Upper lobe of left lung (tissue), 6 donors: ENCODE measurements around the gene TSC22D1. TPM values are rescaled to one million over a fixed set of nuclear protein-coding genes. Genes with fewer than 3 reads are reported as not detected.

Experiments
- ATAC-seq, 2 donors: fragments of 200-7000 bp; cut with Tn5 transposase; one replicate each; pipeline ENCODE4 v1.9.1; 2022; ENCODE audit warnings: mild to moderate bottlenecking in 2 of 2, moderate library complexity in 2 of 2; ENCODE audit not compliant: low FRiP score in 2 of 2
- DNase-seq, 2 donors: peaks; one replicate each; pipeline ENCODE4 v3.0.0-alpha.2; 2019 to 2020
- H3K27ac ChIP-seq, 4 donors: fragments of 200-600 bp; sonication (generic); one replicate each; pipeline ENCODE4 v1.5.1; 2016 to 2019
- H3K27me3 ChIP-seq, 4 donors: fragments of 200-600 bp; sonication (generic); one replicate each; pipeline ENCODE4 v1.5.1; 2017 to 2019
- H3K36me3 ChIP-seq, 4 donors: fragments of 200-600 bp; sonication (generic); one replicate each; pipeline ENCODE4 v1.5.1; 2016 to 2019
- H3K4me1 ChIP-seq, 4 donors: fragments of 200-600 bp; sonication (generic); one replicate each; pipeline ENCODE4 v1.5.1; 2018 to 2019
- H3K4me3 ChIP-seq, 4 donors: fragments of 200-600 bp; sonication (generic); one replicate each; pipeline ENCODE4 v1.5.1; 2017 to 2019; ENCODE audit warnings: mild to moderate bottlenecking in 2 of 4, moderate library complexity in 1 of 4
- H3K9me3 ChIP-seq, 4 donors: fragments of 200-600 bp; sonication (generic); one replicate each; pipeline ENCODE4 v1.5.1; 2018 to 2019
- EP300 ChIP-seq, 4 donors: sonication (generic); formaldehyde crosslinking; IDR thresholded peaks; one replicate each; pipeline ENCODE4 v1.5.1; 2017; ENCODE audit warnings: antibody characterized with exemption in 4 of 4, control low read depth in 2 of 4
- POLR2A ChIP-seq, 4 donors: fragments of 450-650 bp; IDR thresholded peaks; one replicate each; pipeline ENCODE4 v1.5.1; 2016 to 2017; ENCODE audit warnings: antibody characterized with exemption in 4 of 4, mild to moderate bottlenecking in 2 of 4
- POLR2AphosphoS5 ChIP-seq, 2 donors: sonication (generic); formaldehyde crosslinking; IDR thresholded peaks; one replicate each; pipeline ENCODE4 v1.5.1; 2017; ENCODE audit warnings: antibody characterized with exemption in 2 of 2
- WGBS, 2 donors: methylation state at CpG; one replicate each; pipeline ENCODE4 v1.1.5; 2017 to 2018; 5-methylcytosine and 5-hydroxymethylcytosine counted together
- total RNA-seq, 6 donors: library from RNA; depleted of rRNA in 4 of 6; stranded (reverse); fragments of >200 nt in 4 of 6; gene quantifications; one replicate each; pipeline versions ENCODE4 v1.1.0 to v1.2.1, GENCODE V29; 2016 to 2021
- TF ChIP-seq, protein P1 (sequence below), 6 experiments: fragments of 450-650 bp in 4 of 6; fragments of 200-600 bp in 2 of 6; sonication (generic) in 2 of 6; IDR thresholded peaks; one replicate each; pipeline ENCODE4 v1.5.1; 2016 to 2019; ENCODE audit warnings: antibody characterized with exemption in 6 of 6
- donor health status: DM: no; HTN: no; CAD: no; lungs with moderate emphysema.
- donor health status: DM: no; HTN: yes; CAD: no; lungs with severe emphysema.

TSC22D1 gene
- total RNA-seq: 100 to 1,000 TPM in 4 of 6 donors, 10 to 100 TPM in 2; 66.0 to 158 (median 115) TPM

DNA sequence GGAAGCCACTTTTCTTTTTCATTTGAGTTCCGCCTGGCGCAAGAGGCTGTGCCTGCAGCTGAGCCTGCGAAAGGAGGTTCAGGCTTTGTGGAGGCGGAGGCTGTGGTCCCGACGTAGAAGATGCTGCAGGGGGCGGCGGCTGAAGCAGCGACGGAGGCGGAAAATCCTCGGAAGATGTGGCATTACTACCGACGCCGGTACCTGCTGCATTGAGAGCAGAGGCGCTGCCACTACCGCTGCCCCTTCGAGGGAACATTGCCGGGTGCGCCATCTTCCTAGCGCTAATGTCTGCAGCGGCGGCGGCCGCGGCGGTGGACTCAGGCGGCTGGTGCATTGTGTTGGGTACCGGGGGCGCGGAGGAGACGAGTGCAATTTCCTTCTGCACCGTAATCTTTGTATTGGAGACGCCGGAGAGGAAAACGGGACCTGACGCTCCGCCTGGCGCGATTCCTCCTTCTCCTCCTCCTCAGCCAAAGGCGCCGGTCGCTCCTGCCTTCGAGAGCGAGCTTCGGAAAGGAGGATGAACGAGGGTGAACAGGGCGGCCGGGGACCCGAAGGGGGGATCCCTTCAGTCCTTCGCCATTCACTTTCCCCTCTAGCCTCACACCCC lies at the start of gene TSC22D1:
Gene TSC22D1, minus strand, starts transcription at position 590 of the 610 bp plus-strand sequence. Its CDS starts 256 bp downstream, at position 334.
- TF ChIP-seq, protein P1, sequence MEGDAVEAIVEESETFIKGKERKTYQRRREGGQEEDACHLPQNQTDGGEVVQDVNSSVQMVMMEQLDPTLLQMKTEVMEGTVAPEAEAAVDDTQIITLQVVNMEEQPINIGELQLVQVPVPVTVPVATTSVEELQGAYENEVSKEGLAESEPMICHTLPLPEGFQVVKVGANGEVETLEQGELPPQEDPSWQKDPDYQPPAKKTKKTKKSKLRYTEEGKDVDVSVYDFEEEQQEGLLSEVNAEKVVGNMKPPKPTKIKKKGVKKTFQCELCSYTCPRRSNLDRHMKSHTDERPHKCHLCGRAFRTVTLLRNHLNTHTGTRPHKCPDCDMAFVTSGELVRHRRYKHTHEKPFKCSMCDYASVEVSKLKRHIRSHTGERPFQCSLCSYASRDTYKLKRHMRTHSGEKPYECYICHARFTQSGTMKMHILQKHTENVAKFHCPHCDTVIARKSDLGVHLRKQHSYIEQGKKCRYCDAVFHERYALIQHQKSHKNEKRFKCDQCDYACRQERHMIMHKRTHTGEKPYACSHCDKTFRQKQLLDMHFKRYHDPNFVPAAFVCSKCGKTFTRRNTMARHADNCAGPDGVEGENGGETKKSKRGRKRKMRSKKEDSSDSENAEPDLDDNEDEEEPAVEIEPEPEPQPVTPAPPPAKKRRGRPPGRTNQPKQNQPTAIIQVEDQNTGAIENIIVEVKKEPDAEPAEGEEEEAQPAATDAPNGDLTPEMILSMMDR (IDR thresholded peaks at IDR 0.05): peak in 1 of 6 experiments; percentile 15
- no peak for TF ChIP-seq POLR2AphosphoS5 (IDR thresholded peaks at IDR 0.05)
- no peaks in the 10 kb centered on the region for H3K27me3 ChIP-seq
- no peaks in the 10 kb centered on the region for H3K36me3 ChIP-seq
- H3K27ac ChIP-seq: peak within 1 kb of the TSS; percentile 91 to 97 (median 94)
- H3K4me1 ChIP-seq: peaks cover 18 to 31% (median 20%) of the 10 kb centered on the region in 4 donors
- WGBS, 2 donors: 0 to 2% methylated on average over 34 to 37 of the region's 51 CpGs
- peak in 1 of 2 donors; percentile 2 for ATAC-seq
- H3K4me3 ChIP-seq: peak within 1 kb of the TSS; percentile 65 to 99 (median 94)
- peak; percentile 38 to 90 for DNase-seq
- H3K9me3 ChIP-seq: no peaks in the 10 kb centered on the region

DNA sequence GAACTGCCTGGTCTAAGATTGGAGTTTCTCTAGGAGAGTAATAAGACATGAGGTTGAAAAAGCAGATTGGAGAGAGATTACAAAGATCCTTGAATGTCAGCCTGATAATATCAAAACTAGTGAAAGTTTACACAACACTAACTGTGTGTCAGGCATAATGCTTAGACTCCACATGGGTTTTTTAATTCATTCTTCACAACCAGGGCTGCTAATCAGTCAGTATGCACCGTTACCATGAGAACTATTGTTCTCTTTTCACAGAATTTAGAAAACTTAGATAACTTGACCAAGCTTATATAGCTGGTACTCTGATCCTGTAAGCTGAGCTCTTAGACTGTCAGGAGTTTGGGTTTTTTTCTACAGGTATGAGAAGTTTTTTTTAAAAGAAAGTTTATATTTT lies 46.6 kb upstream of the TSC22D1 start:
- H3K27me3 ChIP-seq: no peaks in the 10 kb centered on the region
- H3K36me3 ChIP-seq: no peaks in the 10 kb centered on the region
- no peaks in the 10 kb centered on the region for H3K4me1 ChIP-seq
- DNase-seq (no peak), ATAC-seq (no peak)
- TF ChIP-seq POLR2AphosphoS5 (IDR thresholded peaks at IDR 0.05) (no peak), EP300 (IDR thresholded peaks at IDR 0.05) (no peak), POLR2A (IDR thresholded peaks at IDR 0.05) (no peak)
- TF ChIP-seq, protein P1 (IDR thresholded peaks at IDR 0.05): no peak
- H3K4me3 ChIP-seq: no peak overlapping the region
- WGBS, 2 donors: 74 to 78% methylated on average over 1 of the region's 1 CpG
- no peaks in the 10 kb centered on the region for H3K9me3 ChIP-seq
- H3K27ac ChIP-seq: no peak overlapping the region

DNA sequence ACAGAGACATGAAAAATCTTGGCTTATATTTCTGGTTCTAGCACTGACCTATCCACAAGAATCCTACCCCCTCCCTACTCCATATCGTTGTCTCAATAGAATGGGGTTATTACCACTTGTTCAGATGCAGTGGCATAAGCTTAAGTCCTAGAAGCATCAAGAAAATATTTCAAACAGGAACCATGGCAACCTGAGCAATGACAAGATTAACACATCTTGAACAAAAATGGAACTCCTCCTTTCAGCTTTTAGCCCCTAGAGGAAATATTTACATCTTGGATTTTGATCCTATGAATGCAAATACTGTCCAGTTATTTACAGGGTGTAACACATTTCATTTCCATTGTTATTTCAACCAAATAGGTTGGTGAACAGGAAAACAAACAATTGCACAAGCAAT lies 46.1 kb upstream of the TSC22D1 start:
- WGBS, 2 donors: 66 to 75% methylated on average over 1 of the region's 1 CpG
- Histone ChIP-seq H3K36me3 (no peaks in the 10 kb centered on the region), H3K27me3 (no peaks in the 10 kb centered on the region), H3K4me3 (no peak overlapping the region), H3K9me3 (no peaks in the 10 kb centered on the region), H3K4me1 (no peaks in the 10 kb centered on the region), H3K27ac (no peak overlapping the region)
- DNase-seq (no peak), ATAC-seq (no peak)
- TF ChIP-seq EP300 (IDR thresholded peaks at IDR 0.05) (no peak), POLR2AphosphoS5 (IDR thresholded peaks at IDR 0.05) (no peak), POLR2A (IDR thresholded peaks at IDR 0.05) (no peak)
- TF ChIP-seq, protein P1 (IDR thresholded peaks at IDR 0.05): no peak

DNA sequence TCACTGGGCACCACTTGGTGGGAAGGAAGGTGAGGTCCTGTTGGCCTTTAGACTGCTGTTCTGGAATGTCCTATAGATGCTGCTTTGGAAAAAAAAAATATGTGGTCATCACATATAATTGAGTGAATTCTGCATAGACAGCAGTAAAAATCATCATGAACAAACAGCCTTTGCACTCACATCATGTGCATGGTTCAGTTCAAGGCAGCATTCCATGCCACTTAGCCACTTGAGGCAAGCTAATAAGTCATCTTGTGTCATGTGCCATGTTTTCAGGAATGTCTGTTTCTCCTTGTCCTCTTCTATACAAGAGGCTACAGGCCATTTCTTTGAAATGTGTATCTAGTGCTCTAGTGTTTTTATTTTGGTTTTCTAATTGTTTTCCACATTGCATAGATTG lies 43.9 kb upstream of the TSC22D1 start:
- Histone ChIP-seq H3K27me3 (no peaks in the 10 kb centered on the region), H3K27ac (no peak overlapping the region), H3K9me3 (no peaks in the 10 kb centered on the region), H3K4me1 (no peaks in the 10 kb centered on the region), H3K4me3 (no peak overlapping the region), H3K36me3 (no peaks in the 10 kb centered on the region)
- ATAC-seq: no peak
- TF ChIP-seq EP300 (IDR thresholded peaks at IDR 0.05) (no peak), POLR2AphosphoS5 (IDR thresholded peaks at IDR 0.05) (no peak), POLR2A (IDR thresholded peaks at IDR 0.05) (no peak)
- TF ChIP-seq, protein P1 (IDR thresholded peaks at IDR 0.05): no peak
- no peak for DNase-seq

DNA sequence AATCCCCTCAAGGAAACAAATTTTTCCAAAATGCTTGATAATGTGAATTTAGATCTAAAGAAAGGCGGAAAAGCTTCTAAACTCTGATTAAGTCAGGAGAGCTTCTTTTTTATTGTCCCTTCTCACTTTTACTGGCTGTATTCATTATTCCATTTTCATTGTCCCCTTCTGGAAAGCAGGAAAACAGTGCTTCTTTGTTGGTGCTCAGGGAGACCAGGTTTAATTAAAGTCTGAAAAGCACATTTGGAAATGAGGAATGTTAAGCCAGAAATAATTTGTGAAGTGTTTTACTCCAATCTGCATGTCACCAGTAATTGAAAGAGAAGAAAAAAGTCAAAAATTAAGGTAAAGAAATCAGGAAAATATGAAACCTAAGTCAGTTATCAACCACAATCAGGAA lies 43.5 kb upstream of the TSC22D1 start:
- 94 to 100% methylated on average over 1 of the region's 1 CpG for WGBS, 2 donors
- H3K36me3 ChIP-seq: no peaks in the 10 kb centered on the region

More for the DNA sequence above, 43.5 kb upstream of the TSC22D1 start:
- no peak for ATAC-seq
- no peak for TF ChIP-seq EP300 (IDR thresholded peaks at IDR 0.05)
- TF ChIP-seq, protein P1 (IDR thresholded peaks at IDR 0.05): no peak
- TF ChIP-seq POLR2A (IDR thresholded peaks at IDR 0.05): no peak
- TF ChIP-seq POLR2AphosphoS5 (IDR thresholded peaks at IDR 0.05): no peak
- H3K9me3 ChIP-seq: no peaks in the 10 kb centered on the region
- H3K4me1 ChIP-seq: no peaks in the 10 kb centered on the region
- no peak for DNase-seq
- no peak overlapping the region for H3K4me3 ChIP-seq
- no peak overlapping the region for H3K27ac ChIP-seq
- no peaks in the 10 kb centered on the region for H3K27me3 ChIP-seq
